LNCaP clone FGC (cell line): Measurements from ENCODE around the gene PACS2.

Experiments used
- DNase-seq: peaks from one replicate; pipeline ENCODE4 v3.0.0-alpha.2; 2011; ENCODE audit warnings: low read depth
- H3K4me3 ChIP-seq: 2 replicates; pipeline ENCODE4 v1.5.1; 2011; ENCODE audit warnings: mild to moderate bottlenecking, low read depth, low read length, control low read depth
- CTCF ChIP-seq: IDR thresholded peaks from 2 replicates; pipeline ENCODE4 v1.5.1; 2012; ENCODE audit warnings: mild to moderate bottlenecking; ENCODE audit not compliant: control insufficient read depth, insufficient read depth; ENCODE audit errors: extremely low read depth

PACS2 gene

GRCh38 chr14:105309371-105309770, 5.2 kb upstream of the PACS2 start:
- no peak for DNase-seq
- H3K4me3 ChIP-seq: no peak overlapping the region
- no peak for TF ChIP-seq CTCF

GRCh38 chr14:105311838-105312237, 2.7 kb upstream of the PACS2 start:
- DNase-seq: no peak
- no peak for TF ChIP-seq CTCF
- H3K4me3 ChIP-seq: no peak overlapping the region

- TF ChIP-seq CTCF: no peak
- no peak overlapping the region for H3K4me3 ChIP-seq
- no peak for DNase-seq
Measured at GRCh38 chr14:105312973-105313372, 1.6 kb upstream of the PACS2 start.

- no peak for DNase-seq
- TF ChIP-seq CTCF: no peak
Measured at GRCh38 chr14:105313381-105314286, 914 bp upstream of the PACS2 start.

GRCh38 chr14:105315211-105315721, 718 bp downstream of the PACS2 start:
- no peak for DNase-seq
- TF ChIP-seq CTCF: 0 out of 2 replicates have a peak, but pooled peaks have one; percentile 14
- H3K4me3 ChIP-seq: peak overlapping the region; percentile 74

More at GRCh38 chr14:105313381-105314286, 914 bp upstream of the PACS2 start:
- H3K4me3 ChIP-seq: peak overlapping the region; percentile 50

- peak overlapping the region; percentile 74 for H3K4me3 ChIP-seq
- DNase-seq: no peak
Measured at GRCh38 chr14:105315941-105316576, 1.5 kb downstream of the PACS2 start.

More at GRCh38 chr14:105315941-105316576, 1.5 kb downstream of the PACS2 start:
- TF ChIP-seq CTCF: no peak
